ENCODE results near the gene USF1. TPM values are rescaled to one million over a fixed set of nuclear protein-coding genes. Genes with fewer than 3 reads are reported as not detected.

Gene USF1, protein sequence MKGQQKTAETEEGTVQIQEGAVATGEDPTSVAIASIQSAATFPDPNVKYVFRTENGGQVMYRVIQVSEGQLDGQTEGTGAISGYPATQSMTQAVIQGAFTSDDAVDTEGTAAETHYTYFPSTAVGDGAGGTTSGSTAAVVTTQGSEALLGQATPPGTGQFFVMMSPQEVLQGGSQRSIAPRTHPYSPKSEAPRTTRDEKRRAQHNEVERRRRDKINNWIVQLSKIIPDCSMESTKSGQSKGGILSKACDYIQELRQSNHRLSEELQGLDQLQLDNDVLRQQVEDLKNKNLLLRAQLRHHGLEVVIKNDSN
- 83.1 and 162 TPM in 2 replicates for total RNA-seq (ENCODE audit: low replicate concordance)

DNA sequence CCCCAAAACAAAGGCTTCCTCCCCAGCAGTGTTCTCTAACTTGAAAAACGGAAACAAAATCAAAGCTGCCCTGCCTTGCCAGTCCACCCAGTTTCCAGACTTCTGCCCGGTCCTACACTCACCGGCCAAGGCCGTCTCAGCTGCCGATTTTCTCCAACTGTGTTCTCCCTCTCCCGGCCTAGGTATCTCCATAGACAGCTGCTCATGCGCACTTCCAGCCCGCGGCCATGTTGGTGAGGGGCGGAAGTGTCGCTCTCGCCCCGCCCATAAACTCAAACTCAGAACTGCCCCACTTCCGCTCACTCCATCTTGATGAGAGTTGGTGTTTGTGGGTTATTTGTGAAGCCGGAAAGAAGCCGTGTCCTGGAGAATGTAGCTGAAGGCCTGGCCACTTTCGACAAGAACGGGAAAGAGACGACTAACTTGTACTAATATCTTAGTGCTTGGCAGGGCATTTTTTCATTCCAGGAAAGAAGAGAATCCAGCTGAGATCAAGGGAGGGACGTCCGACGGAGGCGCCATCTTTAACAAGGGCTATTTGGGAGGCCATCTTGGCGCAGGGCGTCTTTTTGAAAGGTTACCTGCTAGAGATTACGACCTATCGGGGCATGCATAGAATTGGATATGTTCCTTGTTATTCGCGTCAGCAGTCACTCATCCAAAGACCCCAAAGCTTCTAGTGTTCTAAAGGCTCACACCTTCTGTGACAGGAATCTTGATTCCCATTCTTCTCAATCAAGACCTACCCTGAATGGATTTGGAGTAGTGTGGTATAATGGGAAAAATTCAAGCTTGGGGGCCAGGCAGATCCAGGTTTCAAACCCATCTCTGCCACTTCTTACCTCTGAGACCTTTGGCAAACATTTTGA is at the start of gene USF1:
Gene USF1 (minus strand): TSS at position 242 of the 869 bp plus-strand sequence. CDS start 2,702 bp downstream, outside the sequence.

DNA sequence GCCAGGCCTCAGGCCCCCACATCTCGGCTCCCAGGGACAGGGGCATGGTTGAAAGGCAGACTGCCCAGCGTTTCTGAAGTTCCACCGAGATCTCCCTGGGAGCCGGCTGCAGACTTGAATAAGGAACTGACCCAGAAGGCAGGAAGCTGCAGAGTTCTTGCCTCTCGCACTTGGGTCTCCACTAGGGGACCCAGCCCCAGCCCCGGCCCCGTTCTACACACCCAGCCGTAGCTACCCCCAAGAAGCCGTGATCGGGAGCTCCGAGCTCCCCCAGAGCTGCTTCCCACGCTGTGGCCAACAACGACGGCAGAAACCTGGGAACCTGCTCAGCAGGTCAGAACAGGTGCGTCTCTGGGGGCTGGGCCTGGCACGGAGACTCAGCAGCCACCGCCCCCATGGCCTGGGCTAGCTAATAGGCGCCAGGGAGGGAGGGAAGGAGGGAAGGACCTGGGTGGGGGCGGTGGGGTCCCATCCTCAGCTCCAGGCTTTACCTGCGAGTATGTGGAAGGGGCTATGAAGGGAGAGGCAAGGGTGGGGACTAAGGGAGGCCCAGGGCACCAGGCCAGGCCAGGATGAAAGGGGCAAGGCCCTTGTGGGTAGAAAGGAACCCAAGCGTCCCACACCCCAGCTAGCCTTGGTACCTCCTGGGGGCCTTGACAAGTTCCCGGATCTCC is 43.6 kb upstream of the USF1 start, which contains the start of gene NECTIN4:
Gene NECTIN4 (minus strand): TSS at position 308 of the 674 bp plus-strand sequence. CDS start 262 bp downstream, at position 46.

DNA sequence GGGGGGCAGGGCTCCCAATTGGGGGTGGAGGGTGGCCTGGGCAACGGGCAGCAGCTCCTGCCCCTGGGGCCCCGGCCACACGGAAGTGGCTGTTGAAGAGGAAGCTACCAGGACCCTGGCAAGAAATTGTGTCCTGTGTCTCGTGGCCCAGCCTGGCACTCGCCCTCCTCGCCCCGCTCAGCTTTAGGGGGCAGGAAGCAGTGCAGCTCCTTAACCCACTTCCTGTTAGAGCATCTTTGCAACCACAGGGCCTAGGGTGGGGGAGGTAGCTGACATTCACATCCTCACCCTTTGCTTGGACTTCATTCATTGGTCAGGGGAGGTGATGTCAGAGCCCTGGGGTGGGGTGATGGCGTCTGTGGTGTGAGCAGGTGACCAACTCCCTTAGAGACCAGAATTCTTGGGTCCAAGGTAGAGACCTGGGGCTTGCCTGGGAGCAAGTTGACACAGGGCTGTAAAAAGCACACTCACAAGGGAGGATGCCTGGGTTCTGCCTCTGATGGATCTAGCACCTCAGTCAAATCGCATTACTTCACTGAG is 24.0 kb upstream of the USF1 start, which contains the start of gene ARHGAP30:
Gene ARHGAP30 (minus strand): TSS at position 161 of the 540 bp plus-strand sequence. CDS start 267 bp downstream, outside the sequence.

DNA sequence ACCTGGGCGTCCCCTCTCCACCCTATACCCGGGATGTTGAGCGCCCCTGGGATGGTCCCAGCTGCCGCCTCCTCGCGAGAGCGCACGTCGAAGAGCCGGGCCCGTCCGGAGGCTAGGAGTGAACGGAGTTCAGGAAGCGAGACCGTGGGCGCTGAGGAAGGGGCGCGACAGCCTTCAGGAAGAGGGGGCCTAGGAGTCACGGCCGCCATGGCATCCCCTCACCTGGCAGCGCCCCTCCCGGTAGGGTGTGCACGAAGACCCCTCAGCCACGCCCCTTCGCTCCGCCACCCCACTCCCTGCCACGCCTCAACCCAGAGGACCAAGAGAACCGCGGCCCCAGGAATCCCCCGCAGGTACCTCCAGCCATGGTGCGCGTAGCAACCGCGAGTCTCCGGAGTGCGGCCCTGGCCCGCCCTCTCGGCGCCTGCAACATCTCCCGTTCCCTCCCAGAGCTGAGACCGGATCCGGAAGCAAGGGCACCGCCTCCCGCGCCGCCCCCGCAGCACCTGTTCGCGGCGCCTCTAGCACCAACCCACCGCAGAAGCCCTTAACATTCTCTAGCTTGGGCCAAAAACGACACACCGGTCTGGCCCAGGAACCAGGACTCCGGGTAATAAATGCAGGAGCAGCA is 7.1 kb downstream of the USF1 start, which contains the start of gene TSTD1:
Gene TSTD1 (minus strand): TSS at position 442 of the 631 bp plus-strand sequence. CDS start 75 bp downstream, at position 367.

DNA sequence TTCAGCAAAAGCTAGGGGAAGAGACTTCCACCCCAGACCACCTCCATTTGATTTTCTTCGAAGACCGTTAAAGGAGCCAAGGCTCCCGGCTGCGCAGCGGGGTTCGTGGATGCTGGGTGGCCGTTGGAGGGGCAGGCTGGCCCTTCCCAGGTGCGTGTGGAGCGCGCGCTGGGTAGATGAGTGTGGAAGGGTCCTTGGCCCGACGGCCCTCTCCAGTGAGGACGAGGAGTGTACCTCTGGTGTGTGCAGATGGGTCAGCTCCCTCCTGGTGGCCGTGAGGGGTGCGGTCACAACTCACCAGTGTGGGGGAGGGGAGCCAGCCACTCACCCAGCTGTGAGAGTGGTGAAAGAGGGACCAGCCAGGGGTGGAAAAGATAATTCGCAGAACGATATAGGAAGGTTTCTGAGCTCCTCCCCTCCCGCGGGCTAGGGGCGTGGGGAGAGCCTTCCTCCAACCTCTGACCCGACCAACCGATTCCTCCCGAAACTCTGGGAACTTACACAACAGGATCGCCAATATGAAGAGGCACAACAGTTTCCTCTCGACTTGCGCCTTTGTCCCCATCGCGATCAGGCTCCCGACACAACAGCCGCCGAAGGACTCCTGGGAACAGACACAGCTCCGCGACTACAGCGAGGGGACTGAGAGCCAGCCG is 25.1 kb downstream of the USF1 start, which contains the start of gene F11R:
Gene F11R (minus strand): TSS at position 644 of the 656 bp plus-strand sequence. CDS start 79 bp downstream, at position 565.

Other genes with a start within 250 kb of the USF1 start
- gene LY9, start 249.8 kb downstream of the USF1 start, total RNA-seq (ENCODE audit: low replicate concordance) = not detected in 2 replicates
- gene CD244, start 183.1 kb downstream of the USF1 start, total RNA-seq (ENCODE audit: low replicate concordance) = 0.15 TPM in 1 of 2 replicates, not detected in the other
- gene ITLN1, start 160.8 kb downstream of the USF1 start, total RNA-seq (ENCODE audit: low replicate concordance) = 0.30 and 0.35 TPM in 2 replicates
- 0.82 and 1.5 TPM in 2 replicates for gene ITLN2, start 91.2 kb downstream of the USF1 start, total RNA-seq (ENCODE audit: low replicate concordance)
- 20.8 and 24.5 TPM in 2 replicates for gene F11R, start 24.8 kb downstream of the USF1 start, total RNA-seq (ENCODE audit: low replicate concordance)
- gene TSTD1, start 7.0 kb downstream of the USF1 start, total RNA-seq (ENCODE audit: low replicate concordance) = 1.5 and 15.6 TPM in 2 replicates
- under 0.01 TPM in 1 of 2 replicates, not detected in the other for gene ARHGAP30, start 23.9 kb upstream of the USF1 start, total RNA-seq (ENCODE audit: low replicate concordance)
- gene NECTIN4, start 43.6 kb upstream of the USF1 start, total RNA-seq (ENCODE audit: low replicate concordance) = 0.35 and 2.3 TPM in 2 replicates
- gene KLHDC9, start 52.4 kb upstream of the USF1 start, total RNA-seq (ENCODE audit: low replicate concordance) = 0.23 and 1.5 TPM in 2 replicates
- gene PFDN2, start 72.1 kb upstream of the USF1 start, total RNA-seq (ENCODE audit: low replicate concordance) = 71.7 and 95.0 TPM in 2 replicates
- 14.2 and 15.7 TPM in 2 replicates for gene NIT1, start 72.1 kb upstream of the USF1 start, total RNA-seq (ENCODE audit: low replicate concordance)
- gene DEDD, start 86.7 kb upstream of the USF1 start, total RNA-seq (ENCODE audit: low replicate concordance) = 25.9 and 37.3 TPM in 2 replicates
- gene UFC1, start 108.0 kb upstream of the USF1 start, total RNA-seq (ENCODE audit: low replicate concordance) = 127 and 180 TPM in 2 replicates
- gene USP21, start 113.5 kb upstream of the USF1 start, total RNA-seq (ENCODE audit: low replicate concordance) = 4.2 and 4.7 TPM in 2 replicates
- 8.9 and 11.0 TPM in 2 replicates for gene PPOX, start 120.4 kb upstream of the USF1 start, total RNA-seq (ENCODE audit: low replicate concordance)
- 9.4 and 18.3 TPM in 2 replicates for gene B4GALT3, start 131.5 kb upstream of the USF1 start, total RNA-seq (ENCODE audit: low replicate concordance)
- gene ADAMTS4, start 153.1 kb upstream of the USF1 start, total RNA-seq (ENCODE audit: low replicate concordance) = 2.1 and 4.9 TPM in 2 replicates
- 127 and 177 TPM in 2 replicates for gene NDUFS2, start 156.4 kb upstream of the USF1 start, total RNA-seq (ENCODE audit: low replicate concordance)
- 0.23 TPM in 1 of 2 replicates, not detected in the other for gene FCER1G, start 169.3 kb upstream of the USF1 start, total RNA-seq (ENCODE audit: low replicate concordance)
- gene APOA2, start 177.7 kb upstream of the USF1 start, total RNA-seq (ENCODE audit: low replicate concordance) = not detected in 2 replicates
- gene TOMM40L, start 180.1 kb upstream of the USF1 start, total RNA-seq (ENCODE audit: low replicate concordance) = 8.7 and 11.7 TPM in 2 replicates
- not detected in 2 replicates for gene NR1I3, start 192.2 kb upstream of the USF1 start, total RNA-seq (ENCODE audit: low replicate concordance)
- gene PCP4L1, start 212.8 kb upstream of the USF1 start, total RNA-seq (ENCODE audit: low replicate concordance) = not detected in 2 replicates

All from smooth muscle cell of the coronary artery (primary cell).